T-cell (primary cell): ENCODE results near the gene ANO9. TPM values are rescaled to one million over a fixed set of nuclear protein-coding genes. Genes with fewer than 3 reads are reported as not detected.
"Not testable (repeated sequence)": the region's sequence is repeated elsewhere in the genome, so short reads cannot be mapped to it uniquely, and the experiment has no call there.

ENCODE experiments used
- ATAC-seq, 4 experiments: fragments of 200-7000 bp in 3 of 4; fragments of 150-1000 bp in 1 of 4; cut with Tn5 transposase; replicated peaks in 1 of 4; 1 replicate in 3 of 4; 2 replicates in 1 of 4; pipeline ENCODE4 v1.10.0; 2021; ENCODE audit warnings: moderate library complexity in 3 of 4, mild to moderate bottlenecking in 2 of 4, moderate number of reproducible peaks in 1 of 4
- CTCF ChIA-PET, 2 donors: fragments of 300-600 bp; sonication (Branson Sonifier 250); formaldehyde crosslinking; loops; one replicate each; lab custom pipeline; 2022; ENCODE audit warnings: antibody characterized with exemption in 2 of 2; lab: Charles Lee
- POLR2A ChIA-PET, 2 donors: fragments of 300-600 bp; sonication (Branson Sonifier 250); formaldehyde crosslinking; loops; one replicate each; lab custom pipeline; 2022; ENCODE audit warnings: antibody characterized with exemption in 2 of 2; lab: Charles Lee
- DNase-seq, 35 experiments: peaks; one replicate each; pipeline versions ENCODE4 v3.0.0 to v3.0.0-alpha.2; 2013 to 2023
- H3K27ac ChIP-seq: one replicate; pipeline ENCODE4 v1.5.1; 2013; ENCODE audit warnings: low read length
- H3K27me3 ChIP-seq, 2 experiments: replicated peaks in 1 of 2; 1 replicate in 1 of 2; 2 replicates in 1 of 2; pipeline versions ENCODE4 v1.6.1 to v1.7.0; 2013; ENCODE audit warnings: low read length in 1 of 2, mixed read lengths in 1 of 2; ENCODE audit not compliant: control insufficient read depth in 2 of 2, insufficient read depth in 2 of 2; ENCODE audit errors: extremely low read depth in 1 of 2
- H3K36me3 ChIP-seq, 2 donors: 1 replicate in 1 of 2; 2 replicates in 1 of 2; pipeline versions ENCODE4 v1.6.1 to v1.7.0; 2013; ENCODE audit warnings: low read length in 1 of 2; ENCODE audit not compliant: control insufficient read depth in 2 of 2, insufficient read depth in 1 of 2; ENCODE audit errors: extremely low read depth in 1 of 2
- H3K4me1 ChIP-seq, 2 experiments: 1 replicate in 1 of 2; 2 replicates in 1 of 2; pipeline versions ENCODE4 v1.6.1 to v1.7.0; 2013; ENCODE audit warnings: low read length in 2 of 2, mixed read lengths in 1 of 2; ENCODE audit not compliant: insufficient read depth in 2 of 2, control insufficient read depth in 1 of 2; ENCODE audit errors: extremely low read depth in 1 of 2
- H3K4me3 ChIP-seq, 2 donors: 1 replicate in 1 of 2; 2 replicates in 1 of 2; pipeline versions ENCODE4 v1.5.1 to v1.7.0; 2013; ENCODE audit warnings: mild to moderate bottlenecking in 2 of 2, low read length in 1 of 2, moderate library complexity in 1 of 2; ENCODE audit not compliant: control insufficient read depth in 1 of 2; ENCODE audit errors: extremely low read depth in 1 of 2
- H3K9me3 ChIP-seq: 2 replicates; pipeline ENCODE4 v1.7.0; 2013
- H3K27ac Mint-ChIP-seq, 2 donors: one replicate each; pipeline ENCODE4 v1.8.0; 2020 to 2021; ENCODE audit warnings: mild to moderate bottlenecking in 2 of 2, mixed read lengths in 2 of 2
- H3K27me3 Mint-ChIP-seq, 2 donors: one replicate each; pipeline ENCODE4 v1.8.0; 2021 to 2022; ENCODE audit warnings: mixed read lengths in 2 of 2
- H3K36me3 Mint-ChIP-seq: one replicate; pipeline ENCODE4 v1.8.0; 2021; ENCODE audit warnings: mixed read lengths
- H3K4me1 Mint-ChIP-seq, 3 donors: one replicate each; pipeline ENCODE4 v1.8.0; 2020 to 2022; ENCODE audit warnings: mixed read lengths in 3 of 3, mild to moderate bottlenecking in 1 of 3
- H3K4me3 Mint-ChIP-seq, 3 donors: one replicate each; pipeline ENCODE4 v1.8.0; 2020 to 2022; ENCODE audit warnings: mild to moderate bottlenecking in 3 of 3, mixed read lengths in 3 of 3, moderate library complexity in 3 of 3
- H3K9me3 Mint-ChIP-seq, 3 donors: one replicate each; pipeline ENCODE4 v1.8.0; 2020 to 2022; ENCODE audit warnings: mixed read lengths in 3 of 3
- WGBS: methylation state at CpG from one replicate; pipeline ENCODE4 v1.1.5; 2013; ENCODE audit warnings: missing lambda C conversion rate; ENCODE audit not compliant: insufficient coverage; 5-methylcytosine and 5-hydroxymethylcytosine counted together
- total RNA-seq, 35 experiments: library from RNA in 6 of 35; stranded (reverse) in 6 of 35; fragments of 120-200 nt in 1 of 35; gene quantifications; one replicate each; pipeline versions ENCODE4 v1.2.1 to v1.2.4 and lab custom pipeline; 2013 to 2026

The ANO9 gene
- total RNA-seq, 5 donors from 2014 or later (not counting 1 experiment from before 2014, with no cell fraction given), result 103 to 128 (median 120) TPM

DNA sequence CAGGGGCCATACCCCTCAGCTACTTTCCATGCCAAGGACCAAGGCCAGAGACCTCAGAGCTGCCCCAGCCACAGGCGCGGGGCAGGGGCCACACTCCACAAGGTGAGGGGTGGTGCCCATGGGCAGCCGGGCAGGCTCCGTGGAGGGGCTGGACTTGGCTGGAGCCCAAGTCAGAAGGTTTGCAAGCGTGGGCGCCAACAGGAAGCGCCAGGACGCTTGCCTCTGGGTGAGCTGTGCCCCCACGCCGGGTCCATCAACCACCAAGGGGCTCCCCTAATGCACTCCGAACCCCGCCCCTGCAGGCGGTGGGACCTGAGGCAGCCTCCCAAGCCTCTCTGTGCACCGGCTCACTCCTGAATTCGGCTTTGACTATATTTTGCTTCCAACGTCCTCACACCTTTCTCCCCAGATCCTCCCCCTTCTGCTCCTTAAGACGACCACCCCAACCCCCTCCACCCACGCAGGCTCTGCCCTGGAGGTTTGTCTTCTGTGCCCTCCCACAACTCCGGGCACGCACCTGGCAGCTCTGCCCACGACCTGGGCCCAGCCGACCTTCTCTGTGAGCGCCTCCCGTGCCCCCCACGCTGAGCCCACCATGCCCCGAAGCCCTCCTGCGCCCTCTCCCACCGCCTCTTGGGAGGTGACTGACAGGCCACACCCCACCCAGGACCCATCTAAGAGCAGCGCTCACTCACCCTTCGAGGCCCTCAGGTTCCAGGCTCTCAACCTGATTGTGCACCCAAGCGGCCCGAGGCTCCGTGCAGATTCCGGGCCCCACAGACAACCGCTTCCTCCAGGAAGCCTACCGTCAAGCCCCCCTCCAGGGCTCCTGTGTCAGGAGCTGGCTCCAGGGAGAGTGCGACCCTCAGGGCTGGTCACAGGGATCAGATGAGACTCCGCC lies 50.4 kb downstream of the ANO9 start:
- H3K27ac Mint-ChIP-seq, result no peak overlapping the region
- no peaks in the 10 kb centered on the region for H3K36me3 Mint-ChIP-seq
- H3K4me1 Mint-ChIP-seq, result peaks cover 0 to 6% (median 4%) of the 10 kb centered on the region in 3 donors
- POLR2A ChIA-PET, result no interaction called here
- Histone ChIP-seq H3K36me3 (no peaks in the 10 kb centered on the region), H3K4me3 (no peak overlapping the region), H3K27me3 (peaks cover 0 to 23% of the 10 kb centered on the region in 2 experiments), H3K4me1 (peaks cover 0 to 23% of the 10 kb centered on the region in 2 experiments), H3K9me3 (no peaks in the 10 kb centered on the region), H3K27ac (no peak overlapping the region)
- WGBS, result 72% methylated on average over 34 of the region's 38 CpGs
- H3K27me3 Mint-ChIP-seq, result no peaks in the 10 kb centered on the region
- H3K9me3 Mint-ChIP-seq, result peaks cover 0 to 8% (median 7%) of the 10 kb centered on the region in 3 donors
- no peak for ATAC-seq
- H3K4me3 Mint-ChIP-seq, result no peak overlapping the region
- CTCF ChIA-PET, result no interaction called here
- no peak for DNase-seq

DNA sequence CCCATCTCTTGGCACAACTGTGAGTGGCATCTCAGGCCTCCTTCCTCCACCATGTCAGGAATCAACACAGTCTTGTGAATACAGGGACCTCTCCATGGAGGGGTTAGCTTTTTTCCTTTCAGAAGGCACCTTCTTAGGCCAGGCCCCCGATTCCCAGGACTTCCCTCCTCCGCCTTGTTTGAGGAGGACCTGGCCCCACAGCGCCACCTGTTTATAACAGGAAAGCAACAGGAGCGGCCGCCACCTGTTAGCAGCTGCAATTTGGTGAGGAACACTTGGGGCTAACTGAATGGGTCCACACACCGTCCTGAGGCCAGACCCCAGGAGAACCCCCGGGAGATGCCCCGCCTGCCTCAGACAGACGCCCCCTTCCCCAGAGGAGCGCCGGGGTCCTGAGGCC lies 51.6 kb downstream of the ANO9 start:
- no peak overlapping the region for H3K4me3 Mint-ChIP-seq
- H3K4me1 ChIP-seq, result peaks cover 0 to 27% of the 10 kb centered on the region in 2 experiments
- ATAC-seq (no peak), DNase-seq (no peak)
- ChIA-PET CTCF (no interaction called here), POLR2A (no interaction called here)
- peaks cover 0 to 6% (median 4%) of the 10 kb centered on the region in 3 donors for H3K4me1 Mint-ChIP-seq
- H3K9me3 ChIP-seq, result no peaks in the 10 kb centered on the region
- 79% methylated on average over 3 of the region's 11 CpGs for WGBS
- no peaks in the 10 kb centered on the region for H3K27me3 Mint-ChIP-seq
- H3K36me3 ChIP-seq, result no peaks in the 10 kb centered on the region
- no peaks in the 10 kb centered on the region for H3K36me3 Mint-ChIP-seq
- no peak overlapping the region for H3K27ac ChIP-seq
- H3K4me3 ChIP-seq, result no peak overlapping the region
- no peak overlapping the region for H3K27ac Mint-ChIP-seq
- H3K27me3 ChIP-seq, result peaks cover 0 to 12% of the 10 kb centered on the region in 2 experiments
- H3K9me3 Mint-ChIP-seq, result peaks cover 0 to 8% (median 7%) of the 10 kb centered on the region in 3 donors

GRCh38 chr11:389369-389768 lies 52.4 kb downstream of the ANO9 start:
- CTCF ChIA-PET, POLR2A ChIA-PET, H3K4me1 Mint-ChIP-seq, H3K36me3 ChIP-seq, ATAC-seq, H3K36me3 Mint-ChIP-seq, H3K27me3 ChIP-seq, DNase-seq, H3K4me3 Mint-ChIP-seq, H3K9me3 Mint-ChIP-seq, H3K4me3 ChIP-seq, H3K9me3 ChIP-seq, H3K27me3 Mint-ChIP-seq, H3K27ac ChIP-seq, H3K27ac Mint-ChIP-seq: not testable (repeated sequence)
- H3K4me1 ChIP-seq, result peaks cover 0 to 25% of the 10 kb centered on the region in 2 experiments
- WGBS, result no CpG with 5 or more reads among the region's 17 CpGs

GRCh38 chr11:387193-387793 lies 54.5 kb downstream of the ANO9 start:
- no peak overlapping the region for H3K4me3 Mint-ChIP-seq
- no peaks in the 10 kb centered on the region for H3K36me3 Mint-ChIP-seq
- CTCF ChIA-PET, result interaction anchor here in 1 of 2 donors (1.5 kb wide), 1 partner anchor 137 kb away, joined by 4 read pairs; no protein-coding TSS in a partner anchor
- peaks cover 4 to 6% of the 10 kb centered on the region in 2 donors for H3K27me3 Mint-ChIP-seq
- peaks cover 0 to 8% (median 7%) of the 10 kb centered on the region in 3 donors for H3K9me3 Mint-ChIP-seq
- Histone ChIP-seq H3K4me3 (no peak overlapping the region), H3K27ac (peak overlapping the region; percentile 41), H3K4me1 (peaks cover 0 to 26% of the 10 kb centered on the region in 2 experiments), H3K36me3 (no peaks in the 10 kb centered on the region), H3K27me3 (peaks cover 0 to 12% of the 10 kb centered on the region in 2 experiments), H3K9me3 (no peaks in the 10 kb centered on the region)
- H3K27ac Mint-ChIP-seq, result no peak overlapping the region
- ATAC-seq (no peak), DNase-seq (no peak)
- WGBS, result 23% methylated on average over 4 of the region's 4 CpGs
- peaks cover 0 to 6% (median 4%) of the 10 kb centered on the region in 3 donors for H3K4me1 Mint-ChIP-seq
- POLR2A ChIA-PET, result interaction anchor here in 1 of 2 donors (0.6 kb wide), 1 partner anchor 432 kb away, joined by 4 read pairs; the partner anchor contains the start of gene PNPLA2

DNA sequence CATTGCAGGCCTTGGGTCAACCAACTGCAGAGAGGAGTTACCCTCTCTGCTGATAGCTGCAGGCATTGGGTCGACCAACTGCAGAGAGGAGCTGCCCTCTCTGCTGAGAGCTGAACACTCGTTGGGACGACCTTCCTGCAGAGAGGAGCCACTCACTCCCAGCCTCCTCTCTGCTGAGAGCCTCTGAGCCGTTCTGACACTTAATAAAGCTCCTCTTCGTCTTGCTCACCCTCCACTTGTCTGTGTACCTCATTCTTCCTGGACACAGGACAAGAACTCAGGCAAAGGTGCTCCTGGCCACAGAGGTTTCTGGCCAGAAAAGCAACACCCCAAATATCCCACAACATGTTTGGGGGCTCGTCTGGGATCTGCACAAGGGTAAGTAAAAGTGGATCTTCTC lies 55.3 kb downstream of the ANO9 start:
- no peak overlapping the region for H3K27ac Mint-ChIP-seq
- H3K4me1 Mint-ChIP-seq, result peaks cover 0 to 9% (median 7%) of the 10 kb centered on the region in 3 donors
- no peak overlapping the region for H3K4me3 Mint-ChIP-seq
- H3K4me1 ChIP-seq, result peaks cover 0 to 34% of the 10 kb centered on the region in 2 experiments
- H3K9me3 Mint-ChIP-seq, result peaks cover 0 to 8% (median 7%) of the 10 kb centered on the region in 3 donors
- WGBS, result 95% methylated on average over 5 of the region's 6 CpGs
- H3K27me3 Mint-ChIP-seq, result peaks cover 4 to 10% of the 10 kb centered on the region in 2 donors
- no peaks in the 10 kb centered on the region for H3K36me3 ChIP-seq
- POLR2A ChIA-PET, result no interaction called here
- DNase-seq, result no peak
- H3K36me3 Mint-ChIP-seq, result no peaks in the 10 kb centered on the region
- H3K4me3 ChIP-seq, result no peak overlapping the region
- CTCF ChIA-PET, result no interaction called here
- peaks cover 0 to 17% of the 10 kb centered on the region in 2 experiments for H3K27me3 ChIP-seq
- H3K27ac ChIP-seq, result no peak overlapping the region
- ATAC-seq, result no peak
- no peaks in the 10 kb centered on the region for H3K9me3 ChIP-seq

GRCh38 chr11:385594-386351 lies 56.0 kb downstream of the ANO9 start:
- Mint-ChIP-seq H3K4me1 (peaks cover 0 to 9% (median 7%) of the 10 kb centered on the region in 3 donors), H3K27me3 (peaks cover 4 to 10% of the 10 kb centered on the region in 2 donors), H3K27ac (no peak overlapping the region), H3K9me3 (peaks cover 0 to 8% (median 7%) of the 10 kb centered on the region in 3 donors), H3K4me3 (no peak overlapping the region), H3K36me3 (no peaks in the 10 kb centered on the region)
- Histone ChIP-seq H3K4me1 (peaks cover 0 to 34% of the 10 kb centered on the region in 2 experiments), H3K27me3 (peaks cover 0 to 22% of the 10 kb centered on the region in 2 experiments), H3K36me3 (no peaks in the 10 kb centered on the region), H3K27ac (no peak overlapping the region), H3K9me3 (no peaks in the 10 kb centered on the region), H3K4me3 (no peak overlapping the region)
- ChIA-PET CTCF (no interaction called here), POLR2A (no interaction called here)
- DNase-seq (no peak), ATAC-seq (no peak)
- WGBS, result 87% methylated on average over 6 of the region's 19 CpGs
